HL-60 (cell line): ENCODE measurements around the gene ASTN2.

ENCODE experiments used
- DNase-seq, 2 experiments: peaks; one replicate each; pipeline ENCODE4 v3.0.0-alpha.2; 2010 to 2020; ENCODE audit warnings: low read depth in 1 of 2, low spot score in 1 of 2
- H3K27ac ChIP-seq: fragments of 250-450 bp; sonication (Bioruptor Pico); replicated peaks from 2 replicates; pipeline ENCODE4 v1.5.1; 2020; ENCODE audit warnings: mild to moderate bottlenecking, moderate library complexity
- H3K27me3 ChIP-seq: fragments of 250-450 bp; sonication (Bioruptor Pico); 2 replicates; pipeline ENCODE4 v1.5.1; 2021; ENCODE audit warnings: mild to moderate bottlenecking, moderate library complexity; ENCODE audit not compliant: insufficient read depth, poor library complexity, severe bottlenecking
- H3K4me3 ChIP-seq: replicated peaks from 2 replicates; pipeline ENCODE4 v1.5.1; 2011; ENCODE audit warnings: mild to moderate bottlenecking, control low read depth, low read length; ENCODE audit not compliant: insufficient read depth
- CTCF ChIP-seq: IDR thresholded peaks from one replicate; pipeline ENCODE4 v1.5.1; 2011; ENCODE audit warnings: low read length, control low read depth, inconsistent platforms; ENCODE audit not compliant: insufficient read depth
- GABPA ChIP-seq: IDR thresholded peaks from 2 replicates; pipeline ENCODE4 v1.6.1; 2012; ENCODE audit warnings: low read depth
- POLR2AphosphoS5 ChIP-seq: IDR thresholded peaks from 2 replicates; pipeline ENCODE4 v1.6.1; 2012; ENCODE audit warnings: low read depth
- REST ChIP-seq: IDR thresholded peaks from 2 replicates; pipeline ENCODE4 v1.6.1; 2012; ENCODE audit warnings: low read depth; ENCODE audit not compliant: insufficient replicate concordance
- SPI1 ChIP-seq: IDR thresholded peaks from 2 replicates; pipeline ENCODE4 v1.6.1; 2012; ENCODE audit warnings: low read depth, mild to moderate bottlenecking, borderline replicate concordance

Gene ASTN2

GRCh38 chr9:116673375-116673774, 741.5 kb downstream of the ASTN2 start:
- no peak overlapping the region for H3K4me3 ChIP-seq
- no peak for DNase-seq
- H3K27ac ChIP-seq: no peak overlapping the region
- TF ChIP-seq GABPA (no peak), SPI1 (no peak), CTCF (no peak), REST (no peak), POLR2AphosphoS5 (no peak)
- H3K27me3 ChIP-seq: no peaks in the 10 kb centered on the region

GRCh38 chr9:116671605-116672004, 743.3 kb downstream of the ASTN2 start:
- Histone ChIP-seq H3K27ac (no peak overlapping the region), H3K4me3 (no peak overlapping the region), H3K27me3 (no peaks in the 10 kb centered on the region)
- no peak for TF ChIP-seq SPI1
- no peak for TF ChIP-seq CTCF
- no peak for TF ChIP-seq REST
- TF ChIP-seq POLR2AphosphoS5: no peak
- no peak for TF ChIP-seq GABPA
- no peak for DNase-seq

- no peak for DNase-seq
Observed at GRCh38 chr9:116668970-116669695, 745.7 kb downstream of the ASTN2 start.

More at GRCh38 chr9:116668970-116669695, 745.7 kb downstream of the ASTN2 start:
- no peaks in the 10 kb centered on the region for H3K27me3 ChIP-seq
- TF ChIP-seq REST (no peak), CTCF (no peak)
- H3K4me3 ChIP-seq: no peak overlapping the region
- H3K27ac ChIP-seq: no peak overlapping the region
